HUES6 (cell line): Measurements from ENCODE around the gene TMEM54.

Experiments
- H3K27ac ChIP-seq: 2 replicates; pipeline ENCODE4 v1.7.0; 2013; ENCODE audit warnings: low read depth, mild to moderate bottlenecking, low read length, inconsistent platforms
- H3K27me3 ChIP-seq: 2 replicates; pipeline ENCODE4 v1.6.1; 2013; ENCODE audit warnings: low read length; ENCODE audit not compliant: control insufficient read depth, insufficient read depth
- H3K36me3 ChIP-seq: 2 replicates; pipeline ENCODE4 v1.6.1; 2013; ENCODE audit warnings: low read length; ENCODE audit not compliant: control insufficient read depth, insufficient read depth
- H3K4me1 ChIP-seq: 2 replicates; pipeline ENCODE4 v1.6.1; 2013; ENCODE audit warnings: low read length; ENCODE audit not compliant: control insufficient read depth, insufficient read depth
- H3K4me3 ChIP-seq: 2 replicates; pipeline ENCODE4 v1.5.1; 2013; ENCODE audit warnings: low read depth, low read length
- H3K9ac ChIP-seq: one replicate; pipeline ENCODE4 v1.6.1; 2013; ENCODE audit warnings: mild to moderate bottlenecking, low read length
- H3K9me3 ChIP-seq: 2 replicates; pipeline ENCODE4 v1.6.1; 2013; ENCODE audit warnings: low read depth, low read length; ENCODE audit not compliant: control insufficient read depth, insufficient read depth

Gene TMEM54

GRCh38 chr1:32886828-32887414 lies 14.3 kb downstream of the TMEM54 start:
- Histone ChIP-seq H3K9ac (no peak overlapping the region), H3K27ac (no peak overlapping the region), H3K9me3 (no peaks in the 10 kb centered on the region), H3K27me3 (peaks cover 82% of the 10 kb centered on the region), H3K4me3 (no peak overlapping the region), H3K36me3 (no peaks in the 10 kb centered on the region), H3K4me1 (no peaks in the 10 kb centered on the region)

- H3K36me3 ChIP-seq = no peaks in the 10 kb centered on the region
- no peaks in the 10 kb centered on the region for H3K4me1 ChIP-seq
- H3K9me3 ChIP-seq = no peaks in the 10 kb centered on the region
- H3K4me3 ChIP-seq = peak within 1 kb of the TSS; percentile 57
- no peak within 1 kb of the TSS for H3K27ac ChIP-seq
- H3K9ac ChIP-seq = no peak within 1 kb of the TSS
- peaks cover 75% of the 10 kb centered on the region for H3K27me3 ChIP-seq
These were observed 15.0 kb downstream of the TMEM54 start, which contains the start of gene HPCA for GRCh38 chr1:32886004-32886827. TSS of gene HPCA (plus strand) at chr1:32886491. CDS start at chr1:32888899, 2,408 bp downstream.

GRCh38 chr1:32885676-32886003 lies 15.5 kb downstream of the TMEM54 start:
- no peak overlapping the region for H3K9ac ChIP-seq
- H3K27me3 ChIP-seq = peaks cover 69% of the 10 kb centered on the region
- peak overlapping the region; percentile 57 for H3K4me3 ChIP-seq

GRCh38 chr1:32884726-32885125 lies 16.5 kb downstream of the TMEM54 start:
- peaks cover 60% of the 10 kb centered on the region for H3K27me3 ChIP-seq
- H3K4me3 ChIP-seq = no peak overlapping the region
- no peak overlapping the region for H3K27ac ChIP-seq
- H3K36me3 ChIP-seq = no peaks in the 10 kb centered on the region
- no peak overlapping the region for H3K9ac ChIP-seq
- no peaks in the 10 kb centered on the region for H3K4me1 ChIP-seq
- no peaks in the 10 kb centered on the region for H3K9me3 ChIP-seq

More at GRCh38 chr1:32885676-32886003, 15.5 kb downstream of the TMEM54 start:
- Histone ChIP-seq H3K9me3 (no peaks in the 10 kb centered on the region), H3K4me1 (no peaks in the 10 kb centered on the region), H3K27ac (no peak overlapping the region), H3K36me3 (no peaks in the 10 kb centered on the region)

- Histone ChIP-seq H3K4me3 (no peak overlapping the region), H3K9ac (no peak overlapping the region), H3K27me3 (peaks cover 53% of the 10 kb centered on the region), H3K27ac (no peak overlapping the region), H3K4me1 (no peaks in the 10 kb centered on the region), H3K36me3 (no peaks in the 10 kb centered on the region), H3K9me3 (no peaks in the 10 kb centered on the region)
These were observed 17.2 kb downstream of the TMEM54 start for GRCh38 chr1:32884032-32884372.

- Histone ChIP-seq H3K9me3 (no peaks in the 10 kb centered on the region), H3K27ac (no peak overlapping the region), H3K36me3 (no peaks in the 10 kb centered on the region), H3K27me3 (peaks cover 48% of the 10 kb centered on the region), H3K4me3 (no peak overlapping the region), H3K9ac (no peak overlapping the region), H3K4me1 (no peaks in the 10 kb centered on the region)
These were observed 17.7 kb downstream of the TMEM54 start for GRCh38 chr1:32883338-32884031.

- Histone ChIP-seq H3K4me3 (no peak overlapping the region), H3K27me3 (peaks cover 34% of the 10 kb centered on the region), H3K9me3 (no peaks in the 10 kb centered on the region), H3K27ac (no peak overlapping the region), H3K4me1 (no peaks in the 10 kb centered on the region), H3K36me3 (no peaks in the 10 kb centered on the region), H3K9ac (no peak overlapping the region)
These were observed 19.0 kb downstream of the TMEM54 start for GRCh38 chr1:32881871-32882850.

- H3K4me1 ChIP-seq = peaks cover 7% of the 10 kb centered on the region
- no peaks in the 10 kb centered on the region for H3K9me3 ChIP-seq
- H3K27me3 ChIP-seq = peaks cover 30% of the 10 kb centered on the region
- H3K4me3 ChIP-seq = no peak overlapping the region
- H3K27ac ChIP-seq = no peak overlapping the region
- H3K36me3 ChIP-seq = no peaks in the 10 kb centered on the region
- H3K9ac ChIP-seq = no peak overlapping the region
These were observed 19.9 kb downstream of the TMEM54 start for GRCh38 chr1:32881291-32881690.

- H3K9me3 ChIP-seq = no peaks in the 10 kb centered on the region
- H3K4me1 ChIP-seq = peaks cover 14% of the 10 kb centered on the region
- no peaks in the 10 kb centered on the region for H3K36me3 ChIP-seq
- peaks cover 4% of the 10 kb centered on the region for H3K27me3 ChIP-seq
- H3K9ac ChIP-seq = no peak overlapping the region
- H3K27ac ChIP-seq = no peak overlapping the region
- H3K4me3 ChIP-seq = no peak overlapping the region
These were observed 22.6 kb downstream of the TMEM54 start for GRCh38 chr1:32878637-32879041.

GRCh38 chr1:32878183-32878582 lies 23.0 kb downstream of the TMEM54 start:
- Histone ChIP-seq H3K9me3 (no peaks in the 10 kb centered on the region), H3K27ac (no peak overlapping the region), H3K36me3 (no peaks in the 10 kb centered on the region), H3K4me3 (no peak overlapping the region), H3K27me3 (no peaks in the 10 kb centered on the region), H3K4me1 (peaks cover 14% of the 10 kb centered on the region), H3K9ac (no peak overlapping the region)
